PC-3 (cell line): ENCODE data around the gene CUL3.

Source experiments
- CTCF ChIP-seq: fragments of 300-600 bp; sonication (generic); conservative IDR thresholded peaks from 2 replicates; pipeline ENCODE4 v1.5.1; 2017; ENCODE audit warnings: antibody characterized with exemption, low read depth, mild to moderate bottlenecking, low read length
- EZH2phosphoT487 ChIP-seq: fragments of 300-600 bp; sonication (generic); IDR thresholded peaks from 2 replicates; pipeline ENCODE4 v1.6.1; 2018; ENCODE audit warnings: mild to moderate bottlenecking, antibody characterized with exemption, low read length, borderline replicate concordance

DNA sequence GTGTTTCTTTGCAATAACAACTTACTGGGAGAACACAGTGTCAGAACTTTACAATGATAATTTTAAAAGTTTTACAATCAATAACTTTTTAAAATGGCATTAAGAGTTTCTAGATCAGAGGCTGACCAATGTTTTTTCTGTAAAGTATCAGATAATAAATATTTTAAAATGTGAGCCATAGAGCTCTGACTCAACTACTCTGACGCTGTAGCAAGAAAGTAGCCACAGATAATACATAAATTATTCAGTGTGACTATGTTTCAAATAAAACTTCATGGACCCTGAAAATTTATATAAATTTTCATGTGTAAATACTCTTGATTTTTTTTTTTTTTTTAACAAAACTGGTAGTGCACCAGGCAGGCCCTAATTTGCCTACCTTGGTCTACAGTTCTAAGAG, 77.4 kb downstream of the CUL3 start:
- no peak for TF ChIP-seq CTCF
- TF ChIP-seq EZH2phosphoT487, result no peak
